H9 (cell line): ENCODE data around the gene AGTPBP1. TPM values are rescaled to one million over a fixed set of nuclear protein-coding genes. Genes with fewer than 3 reads are reported as not detected.
"Not testable (repeated sequence)": the region's sequence is repeated elsewhere in the genome, so short reads cannot be mapped to it uniquely, and the experiment has no call there.

ENCODE experiments used
- DNase-seq: peaks from one replicate; pipeline ENCODE4 v3.0.0-alpha.2; 2017
- H2AFZ ChIP-seq: one replicate; pipeline ENCODE4 v1.6.1; 2013; ENCODE audit warnings: mild to moderate bottlenecking, low read length, control low read depth, moderate library complexity
- H2AK5ac ChIP-seq: 2 replicates; pipeline ENCODE4 v1.6.1; 2013; ENCODE audit warnings: low read length, control low read depth, mixed read lengths; ENCODE audit not compliant: insufficient read length
- H2BK120ac ChIP-seq: one replicate; pipeline ENCODE4 v1.6.1; 2013; ENCODE audit warnings: low read depth, mild to moderate bottlenecking, low read length, control low read depth, inconsistent platforms; ENCODE audit not compliant: poor library complexity, severe bottlenecking
- H2BK12ac ChIP-seq: 2 replicates; pipeline ENCODE4 v1.6.1; 2013; ENCODE audit warnings: low read length, control low read depth, mixed read lengths, low read depth; ENCODE audit not compliant: insufficient read length
- H2BK15ac ChIP-seq: 2 replicates; pipeline ENCODE4 v1.6.1; 2013; ENCODE audit warnings: low read depth, low read length, control low read depth
- H2BK20ac ChIP-seq: one replicate; pipeline ENCODE4 v1.6.1; 2013; ENCODE audit warnings: low read depth, mild to moderate bottlenecking, low read length, control low read depth, inconsistent platforms; ENCODE audit not compliant: poor library complexity, severe bottlenecking
- H2BK5ac ChIP-seq: 2 replicates; pipeline ENCODE4 v1.6.1; 2013; ENCODE audit warnings: low read length, control low read depth, mixed read lengths; ENCODE audit not compliant: insufficient read length
- H3K14ac ChIP-seq: 2 replicates; pipeline ENCODE4 v1.6.1; 2013; ENCODE audit warnings: low read length, control low read depth; ENCODE audit not compliant: insufficient read depth
- H3K18ac ChIP-seq: 2 replicates; pipeline ENCODE4 v1.6.1; 2013; ENCODE audit warnings: low read depth, mild to moderate bottlenecking, mixed read lengths, low read length, control low read depth; ENCODE audit not compliant: insufficient read length
- H3K23ac ChIP-seq: 2 replicates; pipeline ENCODE4 v1.6.1; 2013; ENCODE audit warnings: low read length, control low read depth, mixed read lengths, low read depth; ENCODE audit not compliant: insufficient read length
- H3K23me2 ChIP-seq: 2 replicates; pipeline ENCODE4 v1.6.1; 2013; ENCODE audit warnings: low read depth, mild to moderate bottlenecking, mixed read lengths, low read length, control low read depth; ENCODE audit not compliant: insufficient read length, poor library complexity, severe bottlenecking
- H3K27ac ChIP-seq: 2 replicates; pipeline ENCODE4 v1.5.1; 2013; ENCODE audit warnings: low read length, control low read depth, mixed read lengths, low read depth; ENCODE audit not compliant: insufficient read length
- H3K27me3 ChIP-seq: 2 replicates; pipeline ENCODE4 v1.6.1; 2013; ENCODE audit warnings: low read length, control low read depth, inconsistent platforms; ENCODE audit not compliant: insufficient read depth
- H3K4ac ChIP-seq: 2 replicates; pipeline ENCODE4 v1.6.1; 2013; ENCODE audit warnings: low read depth, mild to moderate bottlenecking, control low read depth, inconsistent platforms, low read length, moderate library complexity
- H3K4me1 ChIP-seq: 2 replicates; pipeline ENCODE4 v1.6.1; 2013; ENCODE audit warnings: low read length, control low read depth, inconsistent platforms; ENCODE audit not compliant: insufficient read depth
- H3K4me2 ChIP-seq: 2 replicates; pipeline ENCODE4 v1.6.1; 2013; ENCODE audit warnings: low read length, control low read depth, mixed read lengths; ENCODE audit not compliant: insufficient read length, insufficient read depth
- H3K56ac ChIP-seq: 2 replicates; pipeline ENCODE4 v1.6.1; 2013; ENCODE audit warnings: low read depth, mild to moderate bottlenecking, mixed read lengths, low read length, control low read depth; ENCODE audit not compliant: insufficient read length
- H3K79me1 ChIP-seq: 2 replicates; pipeline ENCODE4 v1.6.1; 2013; ENCODE audit warnings: low read depth, mild to moderate bottlenecking, moderate library complexity, low read length, control low read depth, inconsistent platforms; ENCODE audit not compliant: insufficient read depth, poor library complexity, severe bottlenecking
- H3K79me2 ChIP-seq: 2 replicates; pipeline ENCODE4 v1.6.1; 2013; ENCODE audit warnings: low read length, control low read depth, inconsistent platforms; ENCODE audit not compliant: insufficient read depth
- H3K9ac ChIP-seq: 2 replicates; pipeline ENCODE4 v1.6.1; 2013; ENCODE audit warnings: low read length, control low read depth, mixed read lengths; ENCODE audit not compliant: insufficient read length; ENCODE audit errors: extremely low read depth
- H3K9me3 ChIP-seq: one replicate; pipeline ENCODE4 v1.6.1; 2013; ENCODE audit warnings: low read depth, low read length, inconsistent platforms; ENCODE audit not compliant: control insufficient read depth
- H3T11ph ChIP-seq: one replicate; pipeline ENCODE4 v1.6.1; 2013; ENCODE audit warnings: mild to moderate bottlenecking, low read length, control low read depth, inconsistent platforms
- H4K20me1 ChIP-seq: one replicate; pipeline ENCODE4 v1.6.1; 2013; ENCODE audit not compliant: control insufficient read depth, insufficient read length, insufficient read depth
- H4K5ac ChIP-seq: 2 replicates; pipeline ENCODE4 v1.6.1; 2013; ENCODE audit warnings: low read depth, mild to moderate bottlenecking, mixed read lengths, low read length, control low read depth; ENCODE audit not compliant: insufficient read length
- H4K8ac ChIP-seq: replicated peaks from 2 replicates; pipeline ENCODE4 v1.6.1; 2013; ENCODE audit warnings: low read length, control low read depth, mixed read lengths, low read depth; ENCODE audit not compliant: insufficient read length
- H4K91ac ChIP-seq: 2 replicates; pipeline ENCODE4 v1.6.1; 2013; ENCODE audit warnings: low read depth, mild to moderate bottlenecking, moderate library complexity, mixed read lengths, low read length, control low read depth; ENCODE audit not compliant: insufficient read length
- H3K27ac Mint-ChIP-seq, 3 experiments: 2 replicates in 2 of 3; 3 replicates in 1 of 3; pipeline ENCODE4 v1.8.0; 2020 to 2021; ENCODE audit warnings: mixed read lengths in 3 of 3, mild to moderate bottlenecking in 1 of 3, moderate library complexity in 1 of 3
- H3K27me3 Mint-ChIP-seq: 2 replicates; pipeline ENCODE4 v1.8.0; 2021; ENCODE audit warnings: low read depth, mild to moderate bottlenecking, moderate library complexity, mixed read lengths
- H3K36me3 Mint-ChIP-seq, 3 experiments: 2 replicates in 2 of 3; 3 replicates in 1 of 3; pipeline ENCODE4 v1.8.0; 2020 to 2021; ENCODE audit warnings: low read depth in 3 of 3, mixed read lengths in 3 of 3; ENCODE audit not compliant: insufficient read depth in 1 of 3
- H3K4me1 Mint-ChIP-seq, 2 experiments: 2 replicates each; pipeline ENCODE4 v1.8.0; 2020; ENCODE audit warnings: mixed read lengths in 2 of 2
- H3K4me3 Mint-ChIP-seq, 2 experiments: 2 replicates in 1 of 2; 3 replicates in 1 of 2; pipeline ENCODE4 v1.8.0; 2020 to 2021; ENCODE audit warnings: mild to moderate bottlenecking in 2 of 2, mixed read lengths in 2 of 2, moderate library complexity in 1 of 2
- H3K9me3 Mint-ChIP-seq, 2 experiments: 2 replicates in 1 of 2; 3 replicates in 1 of 2; pipeline ENCODE4 v1.8.0; 2020; ENCODE audit warnings: mild to moderate bottlenecking in 2 of 2, mixed read lengths in 2 of 2, moderate library complexity in 1 of 2
- WGBS: extraction: QIAGEN DNeasy Blood & Tissue Kit; methylation state at CpG from one replicate; pipeline ENCODE4 v1.1.7; 2013; ENCODE audit warnings: missing lambda C conversion rate, low lambda C conversion rate, mixed read lengths; ENCODE audit not compliant: insufficient read length; ENCODE audit errors: extremely low coverage; 5-methylcytosine and 5-hydroxymethylcytosine counted together
- total RNA-seq: library from RNA; stranded (reverse); gene quantifications from 2 replicates; pipeline ENCODE4 v1.2.1, GENCODE V29; 2021

AGTPBP1 gene
- total RNA-seq, 1 experiment from 2014 or later, result 53.1 TPM

- H3K4me2 ChIP-seq, H2AK5ac ChIP-seq, H3K14ac ChIP-seq, H2BK5ac ChIP-seq, H3K9me3 Mint-ChIP-seq, H3K4me1 Mint-ChIP-seq, H4K5ac ChIP-seq, H3K23me2 ChIP-seq, H3K18ac ChIP-seq, H3K27me3 ChIP-seq, H4K20me1 ChIP-seq, H3K56ac ChIP-seq, H2AFZ ChIP-seq, H3K27me3 Mint-ChIP-seq, H4K8ac ChIP-seq, H2BK12ac ChIP-seq, H3K9ac ChIP-seq, H3K36me3 Mint-ChIP-seq, H4K91ac ChIP-seq, H3K23ac ChIP-seq, H3K4ac ChIP-seq, H3K79me2 ChIP-seq, H3K4me1 ChIP-seq, H3K27ac ChIP-seq, H2BK20ac ChIP-seq, H3K27ac Mint-ChIP-seq, H3K79me1 ChIP-seq, H2BK15ac ChIP-seq, H3K4me3 Mint-ChIP-seq, H3T11ph ChIP-seq, H3K9me3 ChIP-seq, DNase-seq, H2BK120ac ChIP-seq: not testable (repeated sequence)
- WGBS, result no CpG with 5 or more reads among the region's 1 CpG
These were observed 14.5 kb upstream of the AGTPBP1 start for GRCh38 chr9:85756216-85756615.
